Hematopoietic multipotent progenitor cell treated with erythropoietin and hydrocortisone succinate and interleukin-3 and kit ligand, for 8 days (in vitro differentiated cells): ENCODE measurements around the gene LPO.

Experiments
- DNase-seq: peaks from one replicate; pipeline ENCODE4 v3.0.0-alpha.2; 2015

The LPO gene

GRCh38 chr17:58306131-58306951, 68.0 kb downstream of the LPO start:
- DNase-seq = no peak

- no peak for DNase-seq
These were observed 69.2 kb downstream of the LPO start for GRCh38 chr17:58307468-58308172.

GRCh38 chr17:58308173-58308984, 70.0 kb downstream of the LPO start:
- peak; percentile 17 for DNase-seq

- DNase-seq = no peak
These were observed 70.9 kb downstream of the LPO start for GRCh38 chr17:58308985-58309917.

GRCh38 chr17:58309918-58310259, 71.5 kb downstream of the LPO start:
- no peak for DNase-seq

- DNase-seq = no peak
These were observed 72.4 kb downstream of the LPO start for GRCh38 chr17:58310511-58311428.

- DNase-seq = no peak
These were observed 73.1 kb downstream of the LPO start for GRCh38 chr17:58311429-58311894.

- no peak for DNase-seq
These were observed 73.7 kb downstream of the LPO start for GRCh38 chr17:58312021-58312630.

- DNase-seq = no peak
These were observed 74.4 kb downstream of the LPO start for GRCh38 chr17:58312829-58313228.

- DNase-seq = no peak
These were observed 75.7 kb downstream of the LPO start for GRCh38 chr17:58313815-58314705.

- no peak for DNase-seq
These were observed 76.3 kb downstream of the LPO start for GRCh38 chr17:58314706-58315015.

- no peak for DNase-seq
These were observed 76.9 kb downstream of the LPO start for GRCh38 chr17:58315281-58315711.

- DNase-seq = no peak
These were observed 77.4 kb downstream of the LPO start for GRCh38 chr17:58315750-58316149.

GRCh38 chr17:58316260-58316960, 78.0 kb downstream of the LPO start:
- DNase-seq = no peak

- peak; percentile 77 for DNase-seq
These were observed 79.2 kb downstream of the LPO start for GRCh38 chr17:58317421-58318064.

- DNase-seq = no peak
These were observed 79.7 kb downstream of the LPO start for GRCh38 chr17:58318065-58318481.
